IMR-90 (cell line): ENCODE results near the gene CERS6. TPM values are rescaled to one million over a fixed set of nuclear protein-coding genes. Genes with fewer than 3 reads are reported as not detected.

ENCODE experiments used
- ATAC-seq: fragments of 200-7000 bp; cut with Tn5 transposase; 2 replicates; pipeline ENCODE4 v1.9.1; 2020; ENCODE audit warnings: low read depth, mild to moderate bottlenecking, moderate library complexity
- BruUV-seq: library from RNA; stranded (reverse); fragments of 400-500 nt; replicated peaks from 2 replicates; lab custom pipeline; 2021; lab: Mats Ljungman, UMichigan
- CTCF ChIA-PET: fragments of 300-600 bp; formaldehyde crosslinking; extraction: SDS; loops from one replicate; lab custom pipeline; 2021; ENCODE audit warnings: antibody characterized with exemption; lab: Yijun Ruan, JAX
- POLR2A ChIA-PET: fragments of 300-600 bp; sonication (Branson Sonifier 250); formaldehyde crosslinking; loops from one replicate; lab custom pipeline; 2022; ENCODE audit warnings: antibody characterized with exemption; ENCODE audit not compliant: unreplicated experiment; lab: Charles Lee
- DNase-seq: peaks from one replicate; pipeline ENCODE4 v3.0.0; 2013
- H2AFZ ChIP-seq: replicated peaks from 2 replicates; pipeline ENCODE3; 2013; ENCODE audit warnings: low read length, mild to moderate bottlenecking; ENCODE audit not compliant: poor library complexity
- H2AK5ac ChIP-seq: 2 replicates; pipeline ENCODE4 v1.6.1; 2013; ENCODE audit warnings: low read depth, low read length, inconsistent platforms
- H2AK9ac ChIP-seq: replicated peaks from 2 replicates; pipeline ENCODE3; 2013; ENCODE audit warnings: mild to moderate bottlenecking, low read depth, low read length, moderate library complexity; ENCODE audit not compliant: poor library complexity
- H2BK120ac ChIP-seq: 2 replicates; pipeline ENCODE4 v1.6.1; 2013; ENCODE audit warnings: low read depth, low read length, inconsistent platforms
- H2BK15ac ChIP-seq: 3 replicates; pipeline ENCODE4 v1.6.1; 2013; ENCODE audit warnings: low read depth, low read length, inconsistent platforms
- H2BK20ac ChIP-seq: 2 replicates; pipeline ENCODE4 v1.6.1; 2013; ENCODE audit warnings: low read depth, mild to moderate bottlenecking, inconsistent platforms, low read length, moderate library complexity
- H2BK5ac ChIP-seq: 2 replicates; pipeline ENCODE4 v1.6.1; 2013; ENCODE audit warnings: mild to moderate bottlenecking, low read depth, low read length, inconsistent platforms; ENCODE audit not compliant: poor library complexity, severe bottlenecking
- H3K14ac ChIP-seq: replicated peaks from 2 replicates; pipeline ENCODE4 v1.6.1; 2013; ENCODE audit warnings: low read depth, low read length, inconsistent platforms
- H3K18ac ChIP-seq: 2 replicates; pipeline ENCODE4 v1.6.1; 2013; ENCODE audit warnings: low read depth, low read length, control low read depth
- H3K23ac ChIP-seq: 2 replicates; pipeline ENCODE4 v1.6.1; 2013; ENCODE audit warnings: low read depth, low read length, inconsistent platforms
- H3K27ac ChIP-seq: 2 replicates; pipeline ENCODE4 v1.5.1; 2013; ENCODE audit warnings: mild to moderate bottlenecking, control low read depth, low read length; ENCODE audit not compliant: insufficient read depth
- H3K27me3 ChIP-seq: 2 replicates; pipeline ENCODE4 v1.6.1; 2013; ENCODE audit warnings: low read length; ENCODE audit not compliant: control insufficient read depth, insufficient read depth
- H3K36me3 ChIP-seq: 2 replicates; pipeline ENCODE4 v1.6.1; 2013; ENCODE audit warnings: low read length, mixed read lengths; ENCODE audit not compliant: control insufficient read depth, insufficient read depth
- H3K4ac ChIP-seq: 2 replicates; pipeline ENCODE4 v1.6.1; 2013; ENCODE audit warnings: low read depth, low read length, inconsistent platforms
- H3K4me1 ChIP-seq: 2 replicates; pipeline ENCODE4 v1.6.1; 2013; ENCODE audit warnings: low read length, mixed read lengths; ENCODE audit not compliant: control insufficient read depth, insufficient read depth
- H3K4me2 ChIP-seq: 2 replicates; pipeline ENCODE4 v1.6.1; 2013; ENCODE audit warnings: low read depth, mild to moderate bottlenecking, control low read depth, low read length, moderate library complexity
- H3K4me3 ChIP-seq: 2 replicates; pipeline ENCODE4 v1.5.1; 2013; ENCODE audit warnings: low read depth, mild to moderate bottlenecking, control low read depth, low read length, moderate library complexity; ENCODE audit not compliant: insufficient read depth
- H3K56ac ChIP-seq: 2 replicates; pipeline ENCODE4 v1.6.1; 2013; ENCODE audit warnings: low read length, inconsistent platforms; ENCODE audit not compliant: insufficient read depth; ENCODE audit errors: extremely low read depth
- H3K79me1 ChIP-seq, 2 experiments: 2 replicates each; pipeline ENCODE4 v1.6.1; 2013; ENCODE audit warnings: low read length in 2 of 2, inconsistent platforms in 1 of 2, low read depth in 1 of 2
- H3K9ac ChIP-seq: 2 replicates; pipeline ENCODE4 v1.6.1; 2013; ENCODE audit warnings: low read depth, low read length, control low read depth
- H3K9me1 ChIP-seq: 2 replicates; pipeline ENCODE4 v1.6.1; 2013; ENCODE audit warnings: low read length, inconsistent platforms; ENCODE audit not compliant: insufficient read depth
- H3K9me3 ChIP-seq: 2 replicates; pipeline ENCODE4 v1.6.1; 2013; ENCODE audit warnings: low read length; ENCODE audit not compliant: control insufficient read depth, insufficient read depth
- H4K20me1 ChIP-seq: 2 replicates; pipeline ENCODE4 v1.6.1; 2013; ENCODE audit warnings: low read length, inconsistent platforms; ENCODE audit not compliant: insufficient read depth
- H4K5ac ChIP-seq: 2 replicates; pipeline ENCODE4 v1.6.1; 2013; ENCODE audit warnings: mild to moderate bottlenecking, low read depth, low read length, control low read depth
- H4K8ac ChIP-seq, 2 experiments: 2 replicates each; pipeline ENCODE4 v1.6.1; 2013; ENCODE audit warnings: low read depth in 2 of 2, low read length in 2 of 2, control low read depth in 1 of 2, inconsistent platforms in 1 of 2
- H4K91ac ChIP-seq: 2 replicates; pipeline ENCODE4 v1.6.1; 2013; ENCODE audit warnings: low read depth, low read length, inconsistent platforms; ENCODE audit not compliant: insufficient read depth
- MAZ ChIP-seq: IDR thresholded peaks from 2 replicates; pipeline ENCODE4 v1.6.1; 2012; ENCODE audit warnings: low read depth, mild to moderate bottlenecking, low read length, improper control_type of control experiment, moderate library complexity, borderline replicate concordance
- WGBS, 2 experiments: methylation state at CpG; one replicate each; pipeline versions ENCODE4 v1.1.5 to v1.1.7; 2013; ENCODE audit warnings: missing lambda C conversion rate in 2 of 2; ENCODE audit not compliant: insufficient read length in 1 of 2; ENCODE audit errors: extremely low coverage in 2 of 2; 5-methylcytosine and 5-hydroxymethylcytosine counted together
- dilution Hi-C: fragments of 300-500 bp; cut with HindIII; formaldehyde crosslinking; loops from one replicate; pipeline ENCODE4 v1.14.3; 2018; ENCODE audit warnings: low sequenced_read_pairs; ENCODE audit not compliant: unreplicated experiment
- in situ Hi-C: fragments of 300-500 bp; cut with MboI; formaldehyde crosslinking; loops from 3 replicates; pipeline ENCODE4 v1.14.3; 2019; ENCODE audit warnings: low sequenced_read_pairs, inconsistent platforms, mixed read lengths
- intact Hi-C: fragments of 100-400 bp; cut with micrococcal nuclease; formaldehyde crosslinking; loops from 2 replicates; pipeline ENCODE4 v1.10.0; 2022
- polyA plus RNA-seq, 3 experiments: library from polyadenylated mRNA; depleted of rRNA; stranded (reverse); fragments of >200 nt; gene quantifications; 2 replicates each; pipeline ENCODE4 v1.2.3, GENCODE V29; 2012; ENCODE audit warnings: low replicate concordance in 1 of 3
- total RNA-seq: library from RNA; depleted of rRNA; stranded (reverse); fragments of >200 nt; gene quantifications from 2 replicates; pipeline ENCODE4 v1.2.3, GENCODE V29; 2012
- TF ChIP-seq, protein P1 (sequence below): conservative IDR thresholded peaks from 2 replicates; pipeline ENCODE4 v1.5.1; 2012; ENCODE audit warnings: mild to moderate bottlenecking, low read depth, low read length, improper control_type of control experiment

Gene CERS6
- total and polyA plus RNA-seq, 2 of the 4 experiments (the other 2 are of a cell fraction) = 2.1 to 5.7 TPM

- BruUV-seq = no TSS peak
- Histone ChIP-seq H3K14ac (no peak overlapping the region), H3K4ac (no peak overlapping the region), H4K91ac (no peak overlapping the region), H2BK120ac (no peak overlapping the region), H3K79me1 (no peaks in the 10 kb centered on the region), H2BK15ac (no peak overlapping the region), H3K9me3 (no peaks in the 10 kb centered on the region), H2AFZ (no peak overlapping the region), H4K8ac (no peak overlapping the region), H3K4me3 (no peak overlapping the region), H2BK5ac (no peak overlapping the region), H3K9me1 (no peaks in the 10 kb centered on the region), H3K4me2 (no peak overlapping the region), H2AK5ac (no peak overlapping the region), H2BK20ac (no peak overlapping the region), H3K36me3 (no peaks in the 10 kb centered on the region), H3K27me3 (no peaks in the 10 kb centered on the region; the same call in 1 of the 2 replicates), H3K18ac (no peak overlapping the region), H3K56ac (no peak overlapping the region), H3K27ac (no peak overlapping the region), H4K5ac (no peak overlapping the region), H4K20me1 (no peaks in the 10 kb centered on the region), H2AK9ac (no peak overlapping the region), H3K9ac (no peak overlapping the region), H3K4me1 (no peaks in the 10 kb centered on the region), H3K23ac (no peak overlapping the region)
- in situ Hi-C loops = no loop called here
- WGBS, 2 experiments = no CpG with 5 or more reads among the region's 2 CpGs
- dilution Hi-C loops = no loop called here
- ChIA-PET POLR2A (no interaction called here), CTCF (no interaction called here)
- intact Hi-C loops = no loop called here
- ATAC-seq (no peak), DNase-seq (no peak)
- TF ChIP-seq, protein P1, sequence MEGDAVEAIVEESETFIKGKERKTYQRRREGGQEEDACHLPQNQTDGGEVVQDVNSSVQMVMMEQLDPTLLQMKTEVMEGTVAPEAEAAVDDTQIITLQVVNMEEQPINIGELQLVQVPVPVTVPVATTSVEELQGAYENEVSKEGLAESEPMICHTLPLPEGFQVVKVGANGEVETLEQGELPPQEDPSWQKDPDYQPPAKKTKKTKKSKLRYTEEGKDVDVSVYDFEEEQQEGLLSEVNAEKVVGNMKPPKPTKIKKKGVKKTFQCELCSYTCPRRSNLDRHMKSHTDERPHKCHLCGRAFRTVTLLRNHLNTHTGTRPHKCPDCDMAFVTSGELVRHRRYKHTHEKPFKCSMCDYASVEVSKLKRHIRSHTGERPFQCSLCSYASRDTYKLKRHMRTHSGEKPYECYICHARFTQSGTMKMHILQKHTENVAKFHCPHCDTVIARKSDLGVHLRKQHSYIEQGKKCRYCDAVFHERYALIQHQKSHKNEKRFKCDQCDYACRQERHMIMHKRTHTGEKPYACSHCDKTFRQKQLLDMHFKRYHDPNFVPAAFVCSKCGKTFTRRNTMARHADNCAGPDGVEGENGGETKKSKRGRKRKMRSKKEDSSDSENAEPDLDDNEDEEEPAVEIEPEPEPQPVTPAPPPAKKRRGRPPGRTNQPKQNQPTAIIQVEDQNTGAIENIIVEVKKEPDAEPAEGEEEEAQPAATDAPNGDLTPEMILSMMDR = no peak
- no peak for TF ChIP-seq MAZ
Observed at GRCh38 chr2:168810235-168810634, 354.2 kb downstream of the CERS6 start.
